Adrenal gland (tissue), 5 donors: ENCODE measurements around the gene CSF2.

Experiments
- CTCF ChIP-seq, 6 experiments: fragments of 450-650 bp in 4 of 6; fragments of 200-600 bp in 2 of 6; sonication (generic) in 1 of 6; IDR thresholded peaks; 1 replicate in 5 of 6; 2 replicates in 1 of 6; pipeline versions ENCODE4 v1.5.1 to v1.8.0; 2016 to 2021; ENCODE audit warnings: antibody characterized with exemption in 6 of 6, mild to moderate bottlenecking in 2 of 6, moderate library complexity in 1 of 6
- POLR2A ChIP-seq, 2 donors: fragments of 450-650 bp; IDR thresholded peaks; one replicate each; pipeline ENCODE4 v1.6.1; 2017; ENCODE audit warnings: antibody characterized with exemption in 2 of 2, mild to moderate bottlenecking in 2 of 2, moderate library complexity in 1 of 2
- donor health status: DM: no; HTN: no; CAD: no.

GRCh38 chr5:132069994-132070393 lies 3.6 kb upstream of the CSF2 start:
- TF ChIP-seq CTCF (IDR thresholded peaks at IDR 0.05) (no peak), POLR2A (IDR thresholded peaks at IDR 0.05) (no peak)
